Smooth muscle cell (in vitro differentiated cells): ENCODE results near the gene CREBBP. TPM values are rescaled to one million over a fixed set of nuclear protein-coding genes. Genes with fewer than 3 reads are reported as not detected.
"Not testable (repeated sequence)": the region's sequence is repeated elsewhere in the genome, so short reads cannot be mapped to it uniquely, and the experiment has no call there.

Experiments used
- DNase-seq: peaks from one replicate; lab custom pipeline; 2025; ENCODE audit not compliant: unreplicated experiment; lab: John Stamatoyannopoulos, UW
- H2AFZ ChIP-seq: fragments of 200-600 bp; sonication (generic); 2 replicates; pipeline ENCODE4 v1.6.0; 2016; ENCODE audit warnings: antibody characterized with exemption, low read depth, mild to moderate bottlenecking
- H3F3A ChIP-seq: fragments of 200-600 bp; sonication (generic); 2 replicates; pipeline ENCODE4 v1.6.0; 2017; ENCODE audit warnings: antibody characterized with exemption, low read depth
- H3K27ac ChIP-seq: fragments of 200-600 bp; sonication (generic); 2 replicates; pipeline ENCODE4 v1.5.1; 2016; ENCODE audit warnings: low read depth, mild to moderate bottlenecking
- H3K27me3 ChIP-seq: fragments of 200-600 bp; sonication (generic); 2 replicates; pipeline ENCODE4 v1.6.1; 2016; ENCODE audit warnings: low read depth, mild to moderate bottlenecking
- H3K36me3 ChIP-seq: fragments of 200-600 bp; sonication (generic); 2 replicates; pipeline ENCODE4 v1.5.1; 2016; ENCODE audit warnings: low read depth
- H3K4me1 ChIP-seq: fragments of 200-600 bp; sonication (generic); 2 replicates; pipeline ENCODE4 v1.5.1; 2016; ENCODE audit warnings: low read depth
- H3K4me2 ChIP-seq: fragments of 200-600 bp; sonication (generic); 2 replicates; pipeline ENCODE4 v1.6.0; 2016; ENCODE audit warnings: mild to moderate bottlenecking
- H3K4me3 ChIP-seq: fragments of 200-600 bp; sonication (generic); 2 replicates; pipeline ENCODE4 v1.5.1; 2016; ENCODE audit warnings: mild to moderate bottlenecking
- H3K79me2 ChIP-seq: fragments of 200-600 bp; sonication (generic); 2 replicates; pipeline ENCODE4 v1.6.0; 2016; ENCODE audit warnings: low read depth, mild to moderate bottlenecking
- H3K9ac ChIP-seq: fragments of 200-600 bp; sonication (generic); 2 replicates; pipeline ENCODE4 v1.6.0; 2016; ENCODE audit warnings: low read depth
- H3K9me3 ChIP-seq: fragments of 200-600 bp; sonication (generic); replicated peaks from 2 replicates; pipeline ENCODE4 v1.5.1; 2016; ENCODE audit warnings: low read depth
- H4K20me1 ChIP-seq: fragments of 200-600 bp; sonication (generic); 2 replicates; pipeline ENCODE4 v1.6.0; 2016; ENCODE audit warnings: low read depth
- CTCF ChIP-seq: fragments of 200-600 bp; sonication (generic); IDR thresholded peaks from 2 replicates; pipeline ENCODE4 v1.5.1; 2017; ENCODE audit warnings: borderline replicate concordance, mild to moderate bottlenecking, antibody characterized with exemption; ENCODE audit not compliant: insufficient read depth, poor library complexity, severe bottlenecking
- WGBS: methylation state at CpG from one replicate; pipeline ENCODE4 v1.1.7; 2016; ENCODE audit warnings: low lambda C conversion rate; 5-methylcytosine and 5-hydroxymethylcytosine counted together
- polyA plus RNA-seq: library from polyadenylated mRNA; unstranded; fragments of >200 nt; fragmentation: Nextera tagmentation; extraction: Ambion mirVana; gene quantifications from 2 replicates; pipeline ENCODE4 v1.2.1, GENCODE V29; 2016
- total RNA-seq: library from RNA; depleted of rRNA; stranded (reverse); fragments of >200 nt; gene quantifications from 2 replicates; pipeline ENCODE4 v1.2.3, GENCODE V29; 2014

The CREBBP gene
- total and polyA plus RNA-seq, 2 experiments from 2014 or later = 14.3 to 19.6 TPM

GRCh38 chr16:3715430-3715829 lies 165.1 kb downstream of the CREBBP start:
- no peak for TF ChIP-seq CTCF
- H4K20me1 ChIP-seq = peaks cover 4% of the 10 kb centered on the region
- H3K4me1 ChIP-seq = peaks cover 3% of the 10 kb centered on the region
- no peaks in the 10 kb centered on the region for H3K27me3 ChIP-seq
- no peaks in the 10 kb centered on the region for H3K9me3 ChIP-seq
- DNase-seq = no peak
- H3K9ac ChIP-seq = no peak overlapping the region
- no peaks in the 10 kb centered on the region for H3K36me3 ChIP-seq
- no peak overlapping the region for H2AFZ ChIP-seq
- peaks cover 36% of the 10 kb centered on the region for H3K79me2 ChIP-seq
- no peak overlapping the region for H3K27ac ChIP-seq
- 95% methylated on average over 7 of the region's 7 CpGs for WGBS
- H3K4me2 ChIP-seq = no peak overlapping the region
- H3K4me3 ChIP-seq = no peak overlapping the region
- H3F3A ChIP-seq = no peaks in the 10 kb centered on the region

- not testable (repeated sequence) for H3K4me1 ChIP-seq
These were observed 166.1 kb downstream of the CREBBP start for GRCh38 chr16:3714378-3714777.

GRCh38 chr16:3713587-3714242 lies 166.8 kb downstream of the CREBBP start:
- Histone ChIP-seq H3K9me3 (no peaks in the 10 kb centered on the region), H4K20me1 (peaks cover 4% of the 10 kb centered on the region), H3K36me3 (no peaks in the 10 kb centered on the region), H3K4me1 (peaks cover 3% of the 10 kb centered on the region), H3K27me3 (no peaks in the 10 kb centered on the region), H2AFZ (no peak overlapping the region), H3F3A (no peaks in the 10 kb centered on the region), H3K4me3 (no peak overlapping the region), H3K9ac (no peak overlapping the region), H3K79me2 (peaks cover 49% of the 10 kb centered on the region), H3K27ac (no peak overlapping the region), H3K4me2 (no peak overlapping the region)
- 92% methylated on average over 15 of the region's 15 CpGs for WGBS
- DNase-seq = no peak
- no peak for TF ChIP-seq CTCF

More at GRCh38 chr16:3714378-3714777, 166.1 kb downstream of the CREBBP start:
- not testable (repeated sequence) for H3K4me3 ChIP-seq, H3F3A ChIP-seq, H3K9ac ChIP-seq, H2AFZ ChIP-seq, H3K27me3 ChIP-seq, H3K27ac ChIP-seq, DNase-seq, H3K4me2 ChIP-seq, H4K20me1 ChIP-seq, H3K36me3 ChIP-seq, H3K9me3 ChIP-seq
- WGBS = over 99% methylated on average over 10 of the region's 10 CpGs
- peaks cover 46% of the 10 kb centered on the region for H3K79me2 ChIP-seq

GRCh38 chr16:3712861-3713372 lies 167.6 kb downstream of the CREBBP start:
- H3K4me3 ChIP-seq = no peak overlapping the region
- H3K27ac ChIP-seq = no peak overlapping the region
- H3F3A ChIP-seq = no peaks in the 10 kb centered on the region
- WGBS = 91% methylated on average over 16 of the region's 16 CpGs
- H3K4me1 ChIP-seq = peaks cover 3% of the 10 kb centered on the region
- no peak overlapping the region for H3K4me2 ChIP-seq
- H3K36me3 ChIP-seq = no peaks in the 10 kb centered on the region
- H2AFZ ChIP-seq = no peak overlapping the region
- no peak for TF ChIP-seq CTCF
- H3K79me2 ChIP-seq = peaks cover 55% of the 10 kb centered on the region
- H4K20me1 ChIP-seq = peaks cover 7% of the 10 kb centered on the region
- no peak for DNase-seq
- no peak overlapping the region for H3K9ac ChIP-seq
- H3K27me3 ChIP-seq = no peaks in the 10 kb centered on the region
- no peaks in the 10 kb centered on the region for H3K9me3 ChIP-seq
